HFF-Myc (cell line): Measurements from ENCODE around the gene SLC19A3.
"Not testable (repeated sequence)": the region's sequence is repeated elsewhere in the genome, so short reads cannot be mapped to it uniquely, and the experiment has no call there.

Experiments
- DNase-seq: peaks from one replicate; pipeline ENCODE4 v3.0.0-alpha.2; 2011; ENCODE audit warnings: low read depth; ENCODE audit errors: extremely low read depth
- H3K4me3 ChIP-seq: replicated peaks from 2 replicates; pipeline ENCODE4 v1.5.1; 2011; ENCODE audit warnings: low read depth, mild to moderate bottlenecking, control low read depth, low read length
- TF ChIP-seq, protein P1 (sequence below): IDR thresholded peaks from 2 replicates; pipeline ENCODE4 v1.5.1; 2012; ENCODE audit warnings: mild to moderate bottlenecking, low read depth, low read length, control low read depth; ENCODE audit errors: missing control alignments

SLC19A3 gene

DNA sequence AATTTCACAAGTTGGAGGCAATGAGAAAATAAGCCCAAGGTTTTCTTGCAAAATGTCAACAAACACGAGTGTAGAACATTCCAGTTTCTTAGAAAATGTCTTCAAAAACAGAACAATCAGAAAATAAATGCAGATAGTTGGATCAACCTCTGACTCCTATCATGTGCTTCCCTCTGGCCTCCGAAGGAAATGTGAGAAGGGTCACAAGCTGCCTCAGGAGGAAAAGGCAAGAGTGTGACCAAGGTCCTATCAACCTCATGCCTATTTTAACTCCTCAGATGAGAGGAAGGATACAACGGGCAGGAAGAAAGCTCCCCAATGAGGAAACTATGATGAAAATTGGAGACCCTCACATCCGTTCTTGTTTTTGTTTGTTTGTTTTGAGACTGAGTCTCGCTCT is 43.3 kb downstream of the SLC19A3 start:
- TF ChIP-seq, protein P1, sequence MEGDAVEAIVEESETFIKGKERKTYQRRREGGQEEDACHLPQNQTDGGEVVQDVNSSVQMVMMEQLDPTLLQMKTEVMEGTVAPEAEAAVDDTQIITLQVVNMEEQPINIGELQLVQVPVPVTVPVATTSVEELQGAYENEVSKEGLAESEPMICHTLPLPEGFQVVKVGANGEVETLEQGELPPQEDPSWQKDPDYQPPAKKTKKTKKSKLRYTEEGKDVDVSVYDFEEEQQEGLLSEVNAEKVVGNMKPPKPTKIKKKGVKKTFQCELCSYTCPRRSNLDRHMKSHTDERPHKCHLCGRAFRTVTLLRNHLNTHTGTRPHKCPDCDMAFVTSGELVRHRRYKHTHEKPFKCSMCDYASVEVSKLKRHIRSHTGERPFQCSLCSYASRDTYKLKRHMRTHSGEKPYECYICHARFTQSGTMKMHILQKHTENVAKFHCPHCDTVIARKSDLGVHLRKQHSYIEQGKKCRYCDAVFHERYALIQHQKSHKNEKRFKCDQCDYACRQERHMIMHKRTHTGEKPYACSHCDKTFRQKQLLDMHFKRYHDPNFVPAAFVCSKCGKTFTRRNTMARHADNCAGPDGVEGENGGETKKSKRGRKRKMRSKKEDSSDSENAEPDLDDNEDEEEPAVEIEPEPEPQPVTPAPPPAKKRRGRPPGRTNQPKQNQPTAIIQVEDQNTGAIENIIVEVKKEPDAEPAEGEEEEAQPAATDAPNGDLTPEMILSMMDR: no peak
- H3K4me3 ChIP-seq: no peak overlapping the region
- DNase-seq: no peak

DNA sequence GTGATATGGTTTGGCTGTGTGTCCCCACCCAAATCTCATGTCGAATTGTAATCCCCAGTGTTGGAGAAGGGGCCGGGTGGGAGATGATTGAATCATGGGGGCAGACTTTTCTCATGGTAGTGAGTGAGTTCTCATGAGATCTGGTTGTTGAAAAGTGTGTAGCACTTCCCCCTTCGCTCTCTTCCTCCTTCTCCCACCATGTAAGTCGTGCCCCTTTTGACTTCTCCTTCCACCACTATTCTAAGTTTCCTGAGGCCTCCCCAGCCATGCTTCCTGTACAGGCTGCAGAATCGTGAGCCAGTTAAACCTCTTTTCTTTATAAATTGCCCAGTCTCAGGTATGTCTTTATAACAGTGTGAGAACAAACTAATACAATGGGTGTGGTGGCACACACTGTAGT is 44.2 kb downstream of the SLC19A3 start:
- H3K4me3 ChIP-seq, DNase-seq: not testable (repeated sequence)

DNA sequence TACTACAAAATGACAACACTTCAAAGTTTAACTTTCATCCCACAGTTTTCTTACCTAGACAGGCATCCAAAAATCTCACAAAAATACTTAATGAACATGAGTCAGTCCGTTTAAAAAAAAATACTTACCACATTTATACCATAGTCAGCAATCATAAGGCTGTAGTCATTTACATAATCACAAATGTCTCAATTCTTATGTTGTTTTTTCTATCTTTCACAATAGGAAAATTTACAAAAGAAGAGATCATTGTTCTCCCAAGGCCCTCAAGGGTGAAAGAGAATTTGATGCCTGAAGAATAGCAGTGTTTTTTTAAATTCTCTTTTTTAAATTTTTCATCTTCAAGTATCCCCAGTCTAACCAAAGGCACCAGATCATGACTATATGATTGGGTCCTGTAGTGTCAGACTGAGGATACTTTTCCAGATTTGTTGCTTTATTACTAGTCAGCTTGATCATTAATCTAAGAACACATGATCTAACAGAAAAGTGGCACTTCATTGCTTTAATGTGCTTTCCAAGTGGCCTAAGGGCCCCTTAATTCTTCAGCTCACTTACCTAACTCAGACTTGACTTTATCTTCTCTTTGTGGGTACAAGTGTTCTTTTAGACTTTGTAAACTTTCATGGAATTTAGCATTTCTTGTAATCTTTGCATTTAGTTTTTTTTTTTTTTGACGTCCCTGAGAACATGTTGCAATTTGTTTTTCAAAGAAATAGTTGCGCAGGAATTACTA is 46.5 kb downstream of the SLC19A3 start:
- no peak overlapping the region for H3K4me3 ChIP-seq
- no peak for DNase-seq
- TF ChIP-seq, protein P1: no peak

DNA sequence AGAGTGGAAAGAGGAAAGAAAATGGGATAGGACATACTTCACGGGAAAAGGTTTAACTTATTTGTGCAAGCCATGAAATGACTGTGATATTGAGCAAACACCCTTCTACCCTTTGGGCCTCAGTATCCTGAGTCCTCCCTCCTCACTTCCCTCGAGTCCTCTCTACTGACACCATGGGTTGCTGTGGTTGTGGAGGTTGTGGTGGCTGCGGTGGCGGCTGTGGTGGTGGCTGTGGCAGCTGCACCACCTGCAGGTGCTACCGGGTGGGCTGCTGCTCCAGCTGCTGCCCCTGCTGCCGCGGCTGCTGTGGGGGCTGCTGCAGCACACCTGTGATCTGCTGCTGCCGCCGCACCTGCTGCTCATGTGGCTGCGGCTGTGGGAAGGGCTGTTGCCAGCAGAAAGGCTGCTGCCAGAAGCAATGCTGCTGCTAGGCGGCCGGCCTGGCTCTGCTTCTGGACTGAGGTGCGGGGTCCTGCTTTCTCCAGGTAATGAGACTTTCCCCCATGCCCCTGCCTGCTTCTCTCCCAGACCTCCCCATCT is 51.1 kb downstream of the SLC19A3 start, which contains the start of gene SCYGR5:
Gene SCYGR5 (plus strand): TSS at position 174 of the 540 bp plus-strand sequence. CDS start 0 bp downstream, at position 174.
- DNase-seq, H3K4me3 ChIP-seq: not testable (repeated sequence)

DNA sequence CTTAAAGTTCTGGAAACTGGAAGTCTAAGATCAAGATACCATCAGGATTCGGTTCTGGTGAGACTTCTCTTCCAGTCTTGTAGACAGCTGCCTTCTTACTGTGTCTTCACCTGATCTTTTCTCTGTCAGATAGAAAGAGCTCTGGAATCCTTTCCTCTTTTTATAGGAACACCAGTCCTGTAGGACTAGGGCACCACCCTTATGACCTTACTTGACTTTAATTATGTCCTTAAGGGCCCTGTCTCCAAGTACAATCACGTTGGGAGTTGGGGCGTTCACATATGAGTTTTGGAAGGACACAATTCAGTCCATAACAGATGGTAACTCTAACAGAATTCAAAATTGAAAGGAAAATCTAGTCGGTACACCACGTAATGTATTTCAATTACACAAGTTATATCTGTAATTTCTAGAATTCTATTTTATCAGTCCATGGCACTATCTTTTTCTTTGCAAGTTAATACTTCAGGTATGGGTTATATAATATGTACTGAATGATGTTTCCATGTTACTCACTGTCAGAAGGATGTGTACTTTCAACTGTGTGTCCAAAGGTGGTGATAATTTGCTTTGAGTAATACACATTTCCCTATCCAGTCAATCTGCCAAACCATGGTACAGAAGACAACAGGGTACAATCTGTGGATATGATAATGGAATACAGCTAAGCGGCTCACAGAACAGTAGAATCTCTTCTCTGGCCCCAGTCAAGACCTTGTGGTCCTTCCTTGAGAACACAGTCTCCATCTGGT is 52.5 kb downstream of the SLC19A3 start:
- H3K4me3 ChIP-seq: no peak overlapping the region
- TF ChIP-seq, protein P1: no peak
- no peak for DNase-seq

DNA sequence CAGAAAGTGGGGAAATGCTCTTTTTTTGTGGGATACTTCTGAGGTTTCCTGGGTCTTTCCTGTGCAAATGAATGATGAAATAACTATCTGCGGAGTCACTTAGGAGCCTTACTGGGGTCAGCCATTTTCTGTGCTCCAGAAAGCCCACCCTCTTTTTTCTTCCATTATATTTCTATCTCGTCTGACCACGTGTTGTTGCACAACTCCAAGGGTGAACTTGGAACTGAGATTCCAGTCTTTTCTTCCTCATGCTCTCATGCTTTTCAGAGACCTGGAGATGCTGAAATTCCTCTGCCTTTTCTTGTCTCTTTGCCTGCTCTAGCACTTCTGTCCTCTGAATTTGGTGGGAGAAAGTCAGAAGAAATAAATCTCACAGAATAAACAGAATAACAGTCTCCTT is 56.0 kb downstream of the SLC19A3 start:
- H3K4me3 ChIP-seq: no peak overlapping the region
- TF ChIP-seq, protein P1: no peak
- DNase-seq: no peak

DNA sequence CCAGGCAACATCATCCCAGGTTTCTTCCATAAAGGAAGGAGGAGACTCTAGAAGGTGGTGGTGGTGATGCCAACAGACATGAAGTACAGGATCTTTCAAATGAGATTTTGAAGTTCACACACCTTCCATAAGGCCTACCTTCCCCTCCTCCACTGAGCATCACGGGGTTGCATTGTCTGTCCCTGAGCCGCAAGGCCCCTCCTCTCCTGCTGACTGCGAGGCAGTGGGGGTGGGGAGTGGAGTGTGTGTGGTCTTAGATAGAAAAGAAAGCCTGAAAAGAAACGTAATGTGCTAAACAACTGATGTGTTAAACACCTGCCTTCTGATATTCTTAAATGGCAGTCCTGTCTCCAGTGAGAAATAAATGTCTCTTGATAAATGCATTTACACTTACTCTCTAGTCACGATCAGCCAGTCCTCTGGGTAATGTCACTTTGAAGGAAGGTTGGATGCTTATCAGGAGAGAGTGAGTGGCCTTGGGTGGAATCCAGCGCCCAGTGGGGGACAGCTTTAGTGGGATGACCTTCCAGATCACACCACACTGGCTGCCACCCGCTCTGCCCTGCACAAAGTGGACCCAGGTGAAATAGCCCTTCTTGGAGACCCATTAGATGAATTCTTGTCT is 56.7 kb downstream of the SLC19A3 start:
- no peak overlapping the region for H3K4me3 ChIP-seq
- TF ChIP-seq, protein P1: no peak
- DNase-seq: no peak
